GM23248 (cell line): ENCODE data around the gene RASIP1.

ENCODE experiments used
- EZH2 ChIP-seq: fragments of 200-600 bp; sonication (generic); IDR thresholded peaks from 2 replicates; pipeline ENCODE4 v1.6.1; 2018; ENCODE audit warnings: antibody characterized with exemption, mild to moderate bottlenecking; ENCODE audit not compliant: insufficient read depth, poor library complexity, severe bottlenecking
- EZH2phosphoT487 ChIP-seq: fragments of 200-600 bp; sonication (generic); IDR thresholded peaks from 2 replicates; pipeline ENCODE4 v1.6.1; 2018; ENCODE audit warnings: antibody characterized with exemption, moderate library complexity, mild to moderate bottlenecking, low read depth; ENCODE audit not compliant: insufficient read depth

DNA sequence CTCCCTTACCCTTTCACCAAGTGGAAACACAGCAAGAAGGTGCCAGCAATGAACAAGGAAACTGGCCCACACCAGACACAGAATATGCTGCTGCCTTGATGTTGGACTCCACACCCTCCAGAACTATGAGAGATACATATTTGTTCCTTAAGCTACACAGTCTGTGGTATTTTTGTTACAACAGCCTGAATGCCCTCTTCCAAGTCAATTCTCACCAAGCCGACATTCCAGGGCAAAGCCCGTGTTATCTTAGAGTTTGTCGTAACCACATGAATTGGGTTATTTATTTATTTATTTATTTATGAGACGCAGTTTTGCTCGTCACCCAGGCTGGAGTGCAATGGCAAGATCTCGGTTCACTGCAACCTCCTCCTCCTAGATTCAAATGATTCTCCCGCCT, 29.9 kb upstream of the RASIP1 start:
- TF ChIP-seq EZH2: no peak
- TF ChIP-seq EZH2phosphoT487: no peak
